22Rv1 (cell line): Measurements from ENCODE around the gene DPP6.

Source experiments
- H3K27ac ChIP-seq: fragments of 450-650 bp; 2 replicates; pipeline ENCODE4 v1.5.1; 2017
- ZFX ChIP-seq: fragments of 450-650 bp; IDR thresholded peaks from 2 replicates; pipeline ENCODE4 v1.6.1; 2017; ENCODE audit warnings: antibody characterized with exemption, borderline replicate concordance
- TF ChIP-seq, protein P1 (sequence below): fragments of 450-650 bp; IDR thresholded peaks from 2 replicates; pipeline ENCODE4 v1.5.1; 2017; ENCODE audit warnings: mild to moderate bottlenecking

The DPP6 gene

DNA sequence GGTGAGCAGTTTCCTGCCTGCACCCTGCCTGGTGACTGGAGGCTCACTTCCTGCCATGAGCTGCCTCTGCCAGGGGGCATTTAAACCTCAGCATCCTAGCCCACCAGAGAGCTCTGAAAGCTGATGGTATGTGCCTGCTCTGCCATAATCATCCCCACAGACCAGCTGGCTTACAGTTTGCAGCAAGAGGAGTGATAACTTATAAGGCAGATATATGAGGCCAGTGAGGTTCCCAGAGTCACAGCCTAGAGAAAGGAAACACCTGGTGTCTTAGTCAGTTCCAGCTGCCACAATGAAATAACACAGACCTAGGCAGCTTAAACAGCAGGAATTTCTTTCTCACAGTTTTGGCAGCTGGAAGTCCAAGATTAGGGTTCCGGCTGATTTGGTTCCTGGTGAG lies 718.8 kb downstream of the DPP6 start:
- no peak for TF ChIP-seq ZFX
- TF ChIP-seq, protein P1, sequence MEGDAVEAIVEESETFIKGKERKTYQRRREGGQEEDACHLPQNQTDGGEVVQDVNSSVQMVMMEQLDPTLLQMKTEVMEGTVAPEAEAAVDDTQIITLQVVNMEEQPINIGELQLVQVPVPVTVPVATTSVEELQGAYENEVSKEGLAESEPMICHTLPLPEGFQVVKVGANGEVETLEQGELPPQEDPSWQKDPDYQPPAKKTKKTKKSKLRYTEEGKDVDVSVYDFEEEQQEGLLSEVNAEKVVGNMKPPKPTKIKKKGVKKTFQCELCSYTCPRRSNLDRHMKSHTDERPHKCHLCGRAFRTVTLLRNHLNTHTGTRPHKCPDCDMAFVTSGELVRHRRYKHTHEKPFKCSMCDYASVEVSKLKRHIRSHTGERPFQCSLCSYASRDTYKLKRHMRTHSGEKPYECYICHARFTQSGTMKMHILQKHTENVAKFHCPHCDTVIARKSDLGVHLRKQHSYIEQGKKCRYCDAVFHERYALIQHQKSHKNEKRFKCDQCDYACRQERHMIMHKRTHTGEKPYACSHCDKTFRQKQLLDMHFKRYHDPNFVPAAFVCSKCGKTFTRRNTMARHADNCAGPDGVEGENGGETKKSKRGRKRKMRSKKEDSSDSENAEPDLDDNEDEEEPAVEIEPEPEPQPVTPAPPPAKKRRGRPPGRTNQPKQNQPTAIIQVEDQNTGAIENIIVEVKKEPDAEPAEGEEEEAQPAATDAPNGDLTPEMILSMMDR: no peak
- no peak overlapping the region for H3K27ac ChIP-seq

DNA sequence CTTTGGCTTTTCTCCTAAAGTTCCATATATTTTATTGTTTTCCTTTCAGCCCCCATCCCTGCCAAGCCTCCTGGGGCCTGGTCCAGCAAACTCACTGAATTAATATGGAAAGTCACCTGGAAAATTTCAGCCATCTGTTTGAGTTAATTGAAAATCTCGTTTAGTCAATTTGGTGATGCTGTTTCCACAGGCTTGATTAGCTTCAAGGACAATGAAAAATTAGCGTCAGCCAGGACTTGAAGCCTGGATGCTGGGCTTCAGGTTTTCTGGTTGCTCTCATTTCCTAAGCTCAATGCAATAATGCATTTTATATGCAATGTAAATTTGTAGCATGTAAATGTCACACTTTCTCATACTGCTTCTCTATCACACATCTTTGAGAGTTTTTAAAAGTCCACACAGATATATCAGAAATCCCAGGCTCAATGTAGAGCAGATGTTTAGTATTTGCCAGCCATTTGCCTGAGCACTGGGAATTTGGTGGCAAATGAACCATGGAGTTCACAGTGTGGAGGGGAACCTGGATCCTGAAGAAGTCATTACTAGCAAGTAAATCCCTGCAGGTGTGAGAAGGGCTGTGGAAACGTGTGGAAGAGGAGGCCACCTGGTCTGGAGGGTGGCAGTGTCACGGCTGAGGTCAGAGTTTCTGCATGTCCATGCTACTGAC lies 722.2 kb downstream of the DPP6 start:
- H3K27ac ChIP-seq: no peak overlapping the region
- TF ChIP-seq, protein P1: no peak
- no peak for TF ChIP-seq ZFX

DNA sequence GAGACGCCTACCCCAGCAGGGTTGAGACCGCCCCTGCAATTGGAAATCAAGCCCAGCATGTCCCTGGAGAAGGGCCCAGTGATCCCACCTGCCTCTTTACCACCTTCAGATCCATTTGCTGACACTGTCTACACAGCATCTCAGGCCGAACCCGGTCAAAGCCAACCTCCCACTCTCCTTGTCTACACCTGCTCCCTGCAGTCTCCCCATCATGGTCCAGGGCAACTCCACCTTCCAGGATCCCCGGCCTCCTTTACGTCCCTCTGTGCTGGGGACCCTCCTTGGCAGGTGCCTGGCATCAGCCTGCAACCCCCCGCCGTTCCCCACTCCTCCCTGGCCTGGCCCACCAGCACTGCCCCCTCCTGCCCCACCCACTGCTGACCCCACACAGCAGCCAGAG lies 723.5 kb downstream of the DPP6 start:
- H3K27ac ChIP-seq: no peak overlapping the region
- TF ChIP-seq ZFX: no peak
- TF ChIP-seq, protein P1: no peak

DNA sequence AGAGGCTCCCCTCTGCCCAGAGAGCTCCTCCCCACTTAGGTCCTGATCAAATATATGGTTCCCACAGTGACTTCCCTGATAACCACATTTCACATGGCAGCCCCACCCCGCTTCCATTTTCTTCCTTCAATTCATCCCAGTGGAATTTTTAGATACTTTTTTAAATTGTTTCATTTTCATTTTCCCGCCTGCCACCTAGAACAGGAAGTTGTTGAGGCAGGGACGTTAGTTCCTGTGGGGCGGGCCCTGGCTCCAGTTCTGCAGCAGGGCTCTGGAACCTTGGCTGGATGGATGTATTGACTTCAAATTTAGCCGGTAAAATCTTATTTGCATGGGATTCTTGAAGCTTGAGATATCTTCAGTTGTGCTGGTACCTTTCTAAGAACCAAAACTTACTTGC lies 724.2 kb downstream of the DPP6 start:
- TF ChIP-seq, protein P1: no peak
- TF ChIP-seq ZFX: no peak

DNA sequence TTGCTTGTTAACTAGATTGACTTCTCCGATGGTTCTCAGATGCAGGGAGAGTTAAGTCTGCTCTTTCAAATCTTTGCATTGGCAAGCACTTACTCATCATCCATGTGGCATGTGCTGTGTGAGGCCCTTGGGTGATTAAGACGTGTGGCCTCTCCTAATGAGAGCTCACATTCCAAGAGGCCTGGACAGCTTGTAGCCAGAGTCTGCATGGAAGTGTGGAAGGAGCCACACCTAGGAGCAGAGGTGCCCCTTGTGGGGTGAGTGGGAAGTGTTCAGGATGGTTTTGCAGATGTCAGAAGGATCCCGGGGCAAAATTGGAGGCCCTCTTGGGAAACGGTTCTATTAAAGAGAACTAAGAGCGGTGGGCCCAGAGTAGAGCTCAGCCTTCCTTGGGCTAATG lies 724.8 kb downstream of the DPP6 start:
- TF ChIP-seq, protein P1: peak; percentile 15; the same call in 1 of the 2 replicates
- TF ChIP-seq ZFX: no peak
- no peak overlapping the region for H3K27ac ChIP-seq

More for the DNA sequence above, 724.2 kb downstream of the DPP6 start:
- H3K27ac ChIP-seq: no peak overlapping the region

DNA sequence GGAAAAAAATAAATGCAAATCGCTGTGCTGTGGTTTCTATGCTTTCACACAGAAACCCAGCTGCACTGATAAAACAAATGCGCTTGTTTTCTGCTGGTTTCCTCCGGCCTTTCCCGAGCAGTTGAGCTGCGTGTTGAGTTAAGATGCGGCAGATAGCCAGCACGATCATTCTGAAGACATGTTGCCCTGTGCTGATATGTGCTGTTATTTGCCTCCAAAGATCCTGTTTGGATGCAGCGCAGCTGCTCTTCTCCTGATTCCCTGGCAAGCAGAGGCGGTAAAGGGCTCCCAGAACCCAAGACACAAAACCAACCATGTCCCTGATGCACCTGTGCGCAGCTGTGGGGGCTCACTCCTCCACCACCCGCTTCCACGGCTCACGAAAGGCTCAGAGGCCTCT lies 725.3 kb downstream of the DPP6 start:
- TF ChIP-seq, protein P1: no peak
- no peak overlapping the region for H3K27ac ChIP-seq

DNA sequence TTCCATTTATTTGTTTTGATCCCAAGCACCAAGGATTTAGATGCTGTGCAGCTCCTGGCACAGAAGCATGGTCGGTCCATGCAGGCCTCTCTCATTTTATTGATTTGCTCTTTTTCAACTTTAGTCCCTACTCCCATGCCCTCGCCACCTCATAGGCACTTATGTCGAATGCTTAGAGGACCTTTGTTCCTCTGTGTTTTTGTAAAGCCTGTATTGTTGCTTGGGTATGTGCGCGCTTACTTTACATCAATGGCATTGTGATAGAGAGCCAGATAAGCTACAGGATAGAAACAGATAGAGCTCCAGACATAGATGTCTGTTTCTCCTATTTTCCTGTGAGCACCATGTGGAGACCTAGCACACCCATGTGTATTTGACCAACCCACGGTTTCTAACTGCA lies 725.7 kb downstream of the DPP6 start:
- H3K27ac ChIP-seq: no peak overlapping the region
- TF ChIP-seq ZFX: no peak
- TF ChIP-seq, protein P1: no peak
